NCI-H446 treated with DMSO at 0.1 percent for 48 hours (cell line): ENCODE results near the gene CHD6.
"Not testable (repeated sequence)": the region's sequence is repeated elsewhere in the genome, so short reads cannot be mapped to it uniquely, and the experiment has no call there.

ENCODE experiments used
- DNase-seq: peaks from one replicate; lab custom pipeline; 2025; lab: John Stamatoyannopoulos, UW

CHD6 gene

GRCh38 chr20:41540918-41541317, 77.3 kb downstream of the CHD6 start:
- DNase-seq, result no peak

GRCh38 chr20:41540459-41540858, 77.7 kb downstream of the CHD6 start:
- DNase-seq, result no peak

DNA sequence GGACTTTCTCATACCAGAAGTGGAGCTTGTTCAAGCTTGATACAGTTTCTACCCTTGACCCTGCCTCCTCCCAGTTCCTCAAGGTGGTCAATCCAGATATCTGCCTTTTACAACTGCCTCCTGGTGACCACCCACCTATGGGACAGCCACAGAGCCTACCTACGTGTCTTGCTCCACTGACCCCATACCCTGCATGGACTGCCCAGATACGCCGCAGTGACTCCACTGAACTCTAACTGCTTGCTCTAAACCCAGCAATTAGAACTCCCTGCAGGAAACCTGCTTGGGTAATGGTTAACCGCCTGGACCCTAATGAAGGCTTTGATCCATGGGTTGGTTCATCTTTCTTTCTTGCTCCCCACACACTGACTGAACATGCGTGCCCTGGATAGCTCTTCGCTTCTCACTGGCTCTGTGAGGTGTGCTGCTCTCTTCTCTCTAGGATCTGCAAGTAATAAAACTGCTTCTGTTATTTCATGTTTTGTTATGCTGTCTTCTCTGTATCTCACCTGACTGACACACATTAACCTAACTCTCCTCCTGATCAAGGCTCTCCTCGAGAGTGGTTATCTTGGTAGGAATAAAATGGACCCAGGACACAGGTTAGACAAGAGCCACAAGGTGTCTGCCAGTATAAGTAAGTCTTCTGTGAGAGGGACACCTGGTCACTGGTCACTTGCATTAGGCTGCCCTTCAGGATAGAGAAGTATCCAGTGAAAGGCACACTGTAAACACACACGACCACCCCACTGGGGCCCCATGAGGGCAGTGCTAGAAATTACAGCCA, 79.2 kb downstream of the CHD6 start:
- DNase-seq, result no peak

DNA sequence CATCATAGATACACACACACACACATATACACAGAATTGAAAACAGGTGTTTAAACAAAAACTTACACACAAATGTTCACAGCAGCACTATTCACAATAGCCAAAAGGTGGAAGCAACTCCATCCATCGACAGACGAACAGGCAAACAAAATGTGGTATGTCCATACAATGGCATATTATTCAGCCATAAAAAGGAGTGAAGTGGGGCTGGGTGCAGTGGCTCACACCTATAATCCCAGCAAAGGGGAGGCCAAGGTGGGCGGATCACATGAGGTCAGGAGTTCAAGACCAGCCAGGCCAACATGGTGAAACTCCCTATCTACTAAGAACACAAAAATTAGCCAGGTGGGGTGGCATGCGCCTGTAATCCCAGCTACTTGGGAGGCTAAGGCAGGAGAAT, 80.3 kb downstream of the CHD6 start:
- DNase-seq, result no peak

DNA sequence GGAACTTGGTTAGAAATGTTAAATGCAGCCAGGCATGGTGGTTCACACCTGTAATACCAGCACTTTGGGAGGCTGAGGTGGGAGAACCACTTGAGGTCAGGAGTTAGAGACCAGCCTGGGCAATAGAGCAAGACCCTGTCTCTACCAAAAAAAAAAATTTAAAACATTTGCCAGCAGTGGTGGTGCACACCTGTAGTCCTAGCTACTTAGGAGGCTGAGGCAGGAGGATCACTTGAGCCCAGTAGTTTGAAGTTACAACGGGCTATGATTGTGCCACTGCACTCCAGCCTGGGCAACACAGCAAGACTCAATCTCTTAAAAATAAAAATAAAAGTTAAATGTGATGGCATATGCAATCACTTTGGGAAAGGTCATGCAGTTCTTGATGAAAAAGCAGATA, 82.6 kb downstream of the CHD6 start:
- DNase-seq, result not testable (repeated sequence)

DNA sequence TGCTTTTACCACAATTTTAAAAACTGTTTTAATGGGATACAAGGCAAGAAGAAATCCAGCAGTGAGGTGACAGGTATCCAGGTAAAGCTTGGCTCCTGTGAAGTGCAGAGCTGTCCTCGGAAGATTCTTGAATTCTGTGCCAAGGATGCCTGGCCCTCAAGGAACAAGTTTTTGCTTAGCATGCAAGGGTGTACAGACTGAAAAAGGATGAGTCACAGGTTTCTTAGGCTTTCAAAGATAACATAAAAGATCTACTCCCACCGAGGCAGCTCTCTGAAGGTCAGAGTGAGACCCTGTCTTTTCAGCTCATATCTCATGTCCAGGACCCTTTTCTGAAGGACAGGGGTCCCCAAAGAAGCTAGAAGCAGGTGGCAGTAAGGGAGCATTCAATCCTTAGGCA, 83.3 kb downstream of the CHD6 start:
- DNase-seq, result no peak

DNA sequence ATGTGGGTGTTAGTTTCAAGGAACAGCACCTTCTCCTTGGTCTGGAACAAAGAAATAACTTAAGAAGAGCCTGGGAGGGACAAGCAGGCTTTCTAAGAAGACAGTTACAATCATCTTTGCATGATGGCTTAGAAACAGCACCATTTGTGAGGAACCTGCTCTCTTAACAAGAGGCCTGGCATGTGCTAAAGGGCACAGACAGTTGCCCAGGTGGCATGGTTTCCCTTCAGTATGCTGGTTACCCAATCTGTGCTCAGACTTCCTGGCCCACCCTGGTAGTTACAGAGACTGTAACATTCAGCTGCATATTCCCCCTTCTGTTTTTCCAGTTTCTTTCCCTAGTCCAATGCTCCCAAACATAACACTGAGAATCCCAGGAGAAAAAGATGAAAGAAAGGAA, 84.0 kb downstream of the CHD6 start:
- DNase-seq, result no peak

GRCh38 chr20:41533537-41534136, 84.5 kb downstream of the CHD6 start:
- no peak for DNase-seq

DNA sequence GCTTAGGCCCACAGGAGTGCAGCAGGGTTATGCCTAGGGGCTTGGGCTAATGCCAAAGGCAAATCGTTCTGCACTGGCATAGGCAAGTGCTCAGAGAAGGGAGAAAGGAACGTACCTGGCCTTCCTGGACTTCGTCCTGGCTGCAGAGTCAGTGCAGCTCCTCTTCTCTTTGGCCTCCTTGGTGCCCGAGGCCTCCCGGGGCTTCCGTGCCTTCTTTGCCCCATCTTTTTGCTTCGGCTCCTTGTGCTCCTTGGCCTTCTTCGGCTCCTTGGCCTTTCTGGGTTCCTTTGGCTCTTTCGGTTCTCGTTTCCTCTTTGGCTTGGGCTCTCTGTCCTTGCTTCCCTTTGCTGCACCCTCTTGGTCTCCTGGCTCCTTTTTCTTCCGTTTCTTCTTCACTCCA, 85.2 kb downstream of the CHD6 start:
- no peak for DNase-seq

- no peak for DNase-seq
Observed at GRCh38 chr20:41531518-41532275, 86.5 kb downstream of the CHD6 start.

- DNase-seq, result no peak
Observed at GRCh38 chr20:41530923-41531322, 87.3 kb downstream of the CHD6 start.

DNA sequence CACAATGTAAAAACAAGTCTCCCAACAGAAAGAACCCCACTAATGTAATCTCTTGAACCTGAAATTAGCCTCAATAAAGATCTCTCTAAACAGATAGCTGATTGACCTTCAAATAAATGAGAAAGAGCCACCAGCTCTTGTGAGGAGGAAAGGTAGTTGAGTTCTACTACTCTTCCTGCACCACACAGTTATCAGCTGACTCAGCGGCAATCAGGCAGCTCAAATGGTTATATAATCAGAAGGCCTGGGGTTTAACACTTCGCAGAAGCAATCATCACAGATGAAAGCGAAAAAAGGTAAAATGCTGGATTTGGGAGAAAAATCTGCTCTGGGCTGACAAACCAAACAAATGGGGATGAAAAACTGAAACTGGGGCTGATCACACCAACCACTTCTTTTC, 91.8 kb downstream of the CHD6 start:
- DNase-seq, result no peak

GRCh38 chr20:41524980-41525613, 93.1 kb downstream of the CHD6 start:
- DNase-seq, result no peak

GRCh38 chr20:41523857-41524256, 94.3 kb downstream of the CHD6 start:
- no peak for DNase-seq

DNA sequence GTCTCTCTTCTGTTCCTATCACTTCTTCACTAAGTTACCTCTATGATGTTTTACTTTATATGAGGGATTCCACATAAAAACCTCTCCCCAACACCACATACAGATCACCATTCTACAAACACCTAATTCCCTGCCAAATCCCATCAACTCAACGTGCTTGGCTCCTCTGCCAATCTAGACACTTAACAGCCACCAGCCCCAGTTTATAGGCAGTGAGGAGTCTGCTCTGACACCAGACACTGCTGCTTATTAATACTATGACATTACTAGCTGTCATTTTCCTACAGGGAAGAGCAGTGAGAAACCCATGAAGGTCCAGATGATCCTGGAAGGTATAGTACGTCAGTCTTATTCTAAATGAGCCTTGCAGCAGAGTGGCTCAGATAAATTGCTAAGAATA, 104.3 kb downstream of the CHD6 start:
- no peak for DNase-seq

GRCh38 chr20:41512624-41513023, 105.6 kb downstream of the CHD6 start:
- no peak for DNase-seq

DNA sequence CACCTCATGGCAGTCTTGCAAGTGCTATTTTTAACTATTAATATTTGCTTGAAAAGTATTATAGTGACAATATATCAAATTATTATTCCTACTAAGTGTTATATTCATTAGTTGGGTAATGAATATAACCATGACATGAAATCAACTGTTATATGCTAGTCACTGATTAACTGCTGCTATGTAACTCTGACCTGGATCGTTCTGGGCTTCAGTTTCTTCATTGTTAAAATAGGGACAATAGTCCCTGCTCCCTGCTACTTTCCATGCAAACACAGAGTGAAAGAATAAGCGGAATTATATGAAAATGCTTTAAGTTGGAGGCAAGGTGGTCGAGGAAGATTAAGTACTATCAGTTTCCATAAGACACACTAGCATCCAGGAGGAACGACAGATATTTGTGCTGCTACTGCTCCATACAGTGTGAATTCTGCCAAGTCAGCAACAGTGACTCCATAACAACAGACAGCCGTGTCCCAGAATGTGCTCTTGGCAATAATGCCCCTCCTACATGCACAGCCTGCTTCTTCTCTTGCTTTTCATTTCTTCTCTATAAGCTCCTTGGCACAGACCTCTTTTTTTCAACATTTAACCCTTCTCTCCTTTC, 107.2 kb downstream of the CHD6 start:
- no peak for DNase-seq

- peak; percentile 42 for DNase-seq
Observed at GRCh38 chr20:41510224-41510623, 108.0 kb downstream of the CHD6 start.

DNA sequence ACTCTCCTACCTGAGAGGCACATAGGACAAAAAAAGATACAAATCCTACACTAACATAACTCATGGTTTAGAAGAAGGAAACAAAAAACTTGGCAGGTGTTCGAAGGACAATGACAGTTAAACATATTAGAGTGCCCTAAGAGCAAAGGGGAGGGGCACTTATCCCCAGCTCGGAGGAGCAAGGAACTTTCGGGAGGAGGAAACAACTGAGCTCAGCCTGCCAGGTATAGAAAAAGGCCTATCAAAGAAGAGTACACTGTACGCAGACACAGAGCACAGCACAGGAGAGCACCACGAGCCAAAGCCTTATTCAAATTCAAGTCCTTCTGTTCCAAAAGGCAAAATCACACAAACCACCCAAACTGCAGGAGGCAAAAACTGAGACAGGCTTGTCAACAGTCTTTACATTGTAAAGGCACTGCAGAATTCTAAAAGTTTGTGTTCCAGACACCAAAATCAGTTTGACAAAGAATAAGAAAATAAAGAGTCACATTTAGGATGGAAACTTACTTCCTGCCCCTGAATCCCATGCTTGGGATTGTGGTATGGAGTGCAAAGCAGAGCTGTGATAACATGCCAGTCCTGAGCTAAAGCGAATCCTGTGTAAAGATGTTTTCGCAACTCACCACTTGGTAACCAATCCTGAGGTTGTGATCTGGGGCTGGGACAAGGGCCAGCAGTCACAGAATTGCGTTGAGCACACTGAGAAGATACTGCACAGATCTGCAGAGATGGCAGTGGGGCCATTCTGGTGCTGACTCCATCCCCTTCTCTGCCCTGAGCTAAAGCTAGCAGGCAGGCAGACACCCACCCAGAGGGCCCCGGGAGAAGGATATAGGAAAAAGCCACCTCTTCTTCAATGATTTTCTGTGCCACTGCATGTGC, 108.6 kb downstream of the CHD6 start:
- DNase-seq, result no peak

- no peak for DNase-seq
Observed at GRCh38 chr20:41508335-41508734, 109.8 kb downstream of the CHD6 start.

GRCh38 chr20:41507851-41508250, 110.3 kb downstream of the CHD6 start:
- no peak for DNase-seq
